A549 (cell line): ENCODE results near the gene ATAD3A.
"Not testable (repeated sequence)": the region's sequence is repeated elsewhere in the genome, so short reads cannot be mapped to it uniquely, and the experiment has no call there.

Source experiments
- GATA3 ChIP-seq: IDR thresholded peaks from 2 replicates; pipeline ENCODE4 v1.6.1; 2012; ENCODE audit warnings: borderline replicate concordance
- HOXB13 ChIP-seq: fragments of 250-450 bp; sonication (Bioruptor Pico); IDR thresholded peaks from 2 replicates; pipeline ENCODE4 v1.5.0; 2020; ENCODE audit warnings: low read depth, mild to moderate bottlenecking, moderate library complexity
- MYC ChIP-seq: IDR thresholded peaks from 2 replicates; pipeline ENCODE4 v1.6.1; 2012; ENCODE audit warnings: mild to moderate bottlenecking, inconsistent platforms, low read length, improper control_type of control experiment, borderline replicate concordance
- PHF8 ChIP-seq: fragments of 200-600 bp; sonication (generic); IDR thresholded peaks from 2 replicates; pipeline ENCODE4 v1.6.1; 2016; ENCODE audit warnings: low read depth, mild to moderate bottlenecking, antibody characterized with exemption, moderate library complexity, borderline replicate concordance
- POLR2A ChIP-seq: IDR thresholded peaks from 2 replicates; pipeline ENCODE4 v1.6.1; 2012; ENCODE audit warnings: mild to moderate bottlenecking, low read length
- RAD21 ChIP-seq, 2 experiments: fragments of >200 bp in 1 of 2; sonication (Bioruptor Twin) in 1 of 2; formaldehyde crosslinking in 1 of 2; IDR thresholded peaks in 1 of 2; conservative IDR thresholded peaks in 1 of 2; 2 replicates in 1 of 2; 3 replicates in 1 of 2; pipeline ENCODE4 v1.6.1; 2012 to 2018; ENCODE audit warnings: inconsistent platforms in 1 of 2
- RFX5 ChIP-seq: fragments of 450-650 bp; IDR thresholded peaks from 2 replicates; pipeline ENCODE4 v1.7.1; 2014; ENCODE audit warnings: antibody characterized with exemption, mild to moderate bottlenecking, moderate library complexity
- RNF2 ChIP-seq: fragments of 200-600 bp; sonication (generic); IDR thresholded peaks from 2 replicates; pipeline ENCODE4 v1.6.1; 2016; ENCODE audit warnings: low read depth, mild to moderate bottlenecking, antibody characterized with exemption, moderate library complexity, borderline replicate concordance
- TF ChIP-seq, protein P1 (sequence below): IDR thresholded peaks from 2 replicates; pipeline ENCODE4 v1.6.1; 2012
- TF ChIP-seq, protein P2 (sequence below): fragments of >200 bp; sonication (Bioruptor Twin); formaldehyde crosslinking; IDR thresholded peaks from 3 replicates; pipeline ENCODE4 v1.5.1; 2016
- TF ChIP-seq, protein P3 (sequence below): fragments of 250-450 bp; sonication (Bioruptor Pico); IDR thresholded peaks from 2 replicates; pipeline ENCODE4 v1.5.0; 2021; ENCODE audit warnings: mild to moderate bottlenecking, moderate library complexity, borderline replicate concordance
- TF ChIP-seq, protein P4 (sequence below): IDR thresholded peaks from 2 replicates; pipeline ENCODE4 v1.6.1; 2012
- TF ChIP-seq, protein P5 (sequence below): fragments of 200-600 bp; sonication (generic); IDR thresholded peaks from 2 replicates; pipeline ENCODE4 v1.6.1; 2016; ENCODE audit warnings: antibody characterized with exemption, mild to moderate bottlenecking, moderate library complexity
- TF ChIP-seq, protein P6 (sequence below): fragments of 150-350 bp; IDR thresholded peaks from 2 replicates; pipeline ENCODE4 v1.6.1; 2014; ENCODE audit warnings: low read depth, mild to moderate bottlenecking, low read length

DNA sequence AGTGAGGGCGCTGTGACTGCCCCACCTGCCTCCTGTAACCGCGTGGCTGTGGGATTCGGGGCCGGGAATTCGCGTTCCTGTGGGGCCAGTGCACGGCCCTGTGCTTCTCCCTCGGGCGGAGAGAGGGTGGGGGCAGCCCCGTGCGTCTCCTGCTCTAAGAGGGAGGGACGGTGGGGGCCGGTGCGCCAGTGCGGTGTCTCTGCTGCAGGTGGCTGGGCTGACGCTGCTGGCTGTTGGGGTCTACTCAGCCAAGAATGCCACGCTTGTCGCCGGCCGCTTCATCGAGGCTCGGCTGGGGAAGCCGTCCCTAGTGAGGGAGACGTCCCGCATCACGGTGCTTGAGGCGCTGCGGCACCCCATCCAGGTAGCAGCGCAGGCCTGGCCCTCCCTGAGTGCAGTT lies 10.6 kb downstream of the ATAD3A start:
- TF ChIP-seq, protein P1, sequence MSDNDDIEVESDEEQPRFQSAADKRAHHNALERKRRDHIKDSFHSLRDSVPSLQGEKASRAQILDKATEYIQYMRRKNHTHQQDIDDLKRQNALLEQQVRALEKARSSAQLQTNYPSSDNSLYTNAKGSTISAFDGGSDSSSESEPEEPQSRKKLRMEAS: not testable (repeated sequence)
- TF ChIP-seq, protein P2, sequence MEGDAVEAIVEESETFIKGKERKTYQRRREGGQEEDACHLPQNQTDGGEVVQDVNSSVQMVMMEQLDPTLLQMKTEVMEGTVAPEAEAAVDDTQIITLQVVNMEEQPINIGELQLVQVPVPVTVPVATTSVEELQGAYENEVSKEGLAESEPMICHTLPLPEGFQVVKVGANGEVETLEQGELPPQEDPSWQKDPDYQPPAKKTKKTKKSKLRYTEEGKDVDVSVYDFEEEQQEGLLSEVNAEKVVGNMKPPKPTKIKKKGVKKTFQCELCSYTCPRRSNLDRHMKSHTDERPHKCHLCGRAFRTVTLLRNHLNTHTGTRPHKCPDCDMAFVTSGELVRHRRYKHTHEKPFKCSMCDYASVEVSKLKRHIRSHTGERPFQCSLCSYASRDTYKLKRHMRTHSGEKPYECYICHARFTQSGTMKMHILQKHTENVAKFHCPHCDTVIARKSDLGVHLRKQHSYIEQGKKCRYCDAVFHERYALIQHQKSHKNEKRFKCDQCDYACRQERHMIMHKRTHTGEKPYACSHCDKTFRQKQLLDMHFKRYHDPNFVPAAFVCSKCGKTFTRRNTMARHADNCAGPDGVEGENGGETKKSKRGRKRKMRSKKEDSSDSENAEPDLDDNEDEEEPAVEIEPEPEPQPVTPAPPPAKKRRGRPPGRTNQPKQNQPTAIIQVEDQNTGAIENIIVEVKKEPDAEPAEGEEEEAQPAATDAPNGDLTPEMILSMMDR: not testable (repeated sequence)
- TF ChIP-seq HOXB13 (CRISPR knock-in tag); RAD21 (conservative IDR thresholded peaks at IDR 0.05 in 1 of 2, IDR thresholded peaks at IDR 0.05 in 1 of 2); MYC; GATA3; PHF8; RFX5; POLR2A; RNF2: not testable (repeated sequence)
- TF ChIP-seq, protein P3, sequence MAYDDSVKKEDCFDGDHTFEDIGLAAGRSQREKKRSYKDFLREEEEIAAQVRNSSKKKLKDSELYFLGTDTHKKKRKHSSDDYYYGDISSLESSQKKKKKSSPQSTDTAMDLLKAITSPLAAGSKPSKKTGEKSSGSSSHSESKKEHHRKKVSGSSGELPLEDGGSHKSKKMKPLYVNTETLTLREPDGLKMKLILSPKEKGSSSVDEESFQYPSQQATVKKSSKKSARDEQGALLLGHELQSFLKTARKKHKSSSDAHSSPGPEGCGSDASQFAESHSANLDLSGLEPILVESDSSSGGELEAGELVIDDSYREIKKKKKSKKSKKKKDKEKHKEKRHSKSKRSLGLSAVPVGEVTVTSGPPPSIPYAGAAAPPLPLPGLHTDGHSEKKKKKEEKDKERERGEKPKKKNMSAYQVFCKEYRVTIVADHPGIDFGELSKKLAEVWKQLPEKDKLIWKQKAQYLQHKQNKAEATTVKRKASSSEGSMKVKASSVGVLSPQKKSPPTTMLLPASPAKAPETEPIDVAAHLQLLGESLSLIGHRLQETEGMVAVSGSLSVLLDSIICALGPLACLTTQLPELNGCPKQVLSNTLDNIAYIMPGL (CRISPR knock-in tag): not testable (repeated sequence)
- TF ChIP-seq, protein P4, sequence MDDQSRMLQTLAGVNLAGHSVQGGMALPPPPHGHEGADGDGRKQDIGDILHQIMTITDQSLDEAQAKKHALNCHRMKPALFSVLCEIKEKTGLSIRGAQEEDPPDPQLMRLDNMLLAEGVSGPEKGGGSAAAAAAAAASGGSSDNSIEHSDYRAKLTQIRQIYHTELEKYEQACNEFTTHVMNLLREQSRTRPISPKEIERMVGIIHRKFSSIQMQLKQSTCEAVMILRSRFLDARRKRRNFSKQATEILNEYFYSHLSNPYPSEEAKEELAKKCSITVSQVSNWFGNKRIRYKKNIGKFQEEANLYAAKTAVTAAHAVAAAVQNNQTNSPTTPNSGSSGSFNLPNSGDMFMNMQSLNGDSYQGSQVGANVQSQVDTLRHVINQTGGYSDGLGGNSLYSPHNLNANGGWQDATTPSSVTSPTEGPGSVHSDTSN: not testable (repeated sequence)
- TF ChIP-seq, protein P5, sequence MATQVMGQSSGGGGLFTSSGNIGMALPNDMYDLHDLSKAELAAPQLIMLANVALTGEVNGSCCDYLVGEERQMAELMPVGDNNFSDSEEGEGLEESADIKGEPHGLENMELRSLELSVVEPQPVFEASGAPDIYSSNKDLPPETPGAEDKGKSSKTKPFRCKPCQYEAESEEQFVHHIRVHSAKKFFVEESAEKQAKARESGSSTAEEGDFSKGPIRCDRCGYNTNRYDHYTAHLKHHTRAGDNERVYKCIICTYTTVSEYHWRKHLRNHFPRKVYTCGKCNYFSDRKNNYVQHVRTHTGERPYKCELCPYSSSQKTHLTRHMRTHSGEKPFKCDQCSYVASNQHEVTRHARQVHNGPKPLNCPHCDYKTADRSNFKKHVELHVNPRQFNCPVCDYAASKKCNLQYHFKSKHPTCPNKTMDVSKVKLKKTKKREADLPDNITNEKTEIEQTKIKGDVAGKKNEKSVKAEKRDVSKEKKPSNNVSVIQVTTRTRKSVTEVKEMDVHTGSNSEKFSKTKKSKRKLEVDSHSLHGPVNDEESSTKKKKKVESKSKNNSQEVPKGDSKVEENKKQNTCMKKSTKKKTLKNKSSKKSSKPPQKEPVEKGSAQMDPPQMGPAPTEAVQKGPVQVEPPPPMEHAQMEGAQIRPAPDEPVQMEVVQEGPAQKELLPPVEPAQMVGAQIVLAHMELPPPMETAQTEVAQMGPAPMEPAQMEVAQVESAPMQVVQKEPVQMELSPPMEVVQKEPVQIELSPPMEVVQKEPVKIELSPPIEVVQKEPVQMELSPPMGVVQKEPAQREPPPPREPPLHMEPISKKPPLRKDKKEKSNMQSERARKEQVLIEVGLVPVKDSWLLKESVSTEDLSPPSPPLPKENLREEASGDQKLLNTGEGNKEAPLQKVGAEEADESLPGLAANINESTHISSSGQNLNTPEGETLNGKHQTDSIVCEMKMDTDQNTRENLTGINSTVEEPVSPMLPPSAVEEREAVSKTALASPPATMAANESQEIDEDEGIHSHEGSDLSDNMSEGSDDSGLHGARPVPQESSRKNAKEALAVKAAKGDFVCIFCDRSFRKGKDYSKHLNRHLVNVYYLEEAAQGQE: not testable (repeated sequence)
- TF ChIP-seq, protein P6, sequence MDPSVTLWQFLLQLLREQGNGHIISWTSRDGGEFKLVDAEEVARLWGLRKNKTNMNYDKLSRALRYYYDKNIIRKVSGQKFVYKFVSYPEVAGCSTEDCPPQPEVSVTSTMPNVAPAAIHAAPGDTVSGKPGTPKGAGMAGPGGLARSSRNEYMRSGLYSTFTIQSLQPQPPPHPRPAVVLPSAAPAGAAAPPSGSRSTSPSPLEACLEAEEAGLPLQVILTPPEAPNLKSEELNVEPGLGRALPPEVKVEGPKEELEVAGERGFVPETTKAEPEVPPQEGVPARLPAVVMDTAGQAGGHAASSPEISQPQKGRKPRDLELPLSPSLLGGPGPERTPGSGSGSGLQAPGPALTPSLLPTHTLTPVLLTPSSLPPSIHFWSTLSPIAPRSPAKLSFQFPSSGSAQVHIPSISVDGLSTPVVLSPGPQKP: not testable (repeated sequence)
